HG03342 (cell line): ENCODE measurements around the gene MITF.

Source experiments
- ATAC-seq: cut with Tn5 transposase; IDR thresholded peaks from one replicate; pipeline ENCODE4 v1.9.1; 2021; ENCODE audit warnings: mild to moderate bottlenecking, moderate library complexity; ENCODE audit not compliant: unreplicated experiment

MITF gene

DNA sequence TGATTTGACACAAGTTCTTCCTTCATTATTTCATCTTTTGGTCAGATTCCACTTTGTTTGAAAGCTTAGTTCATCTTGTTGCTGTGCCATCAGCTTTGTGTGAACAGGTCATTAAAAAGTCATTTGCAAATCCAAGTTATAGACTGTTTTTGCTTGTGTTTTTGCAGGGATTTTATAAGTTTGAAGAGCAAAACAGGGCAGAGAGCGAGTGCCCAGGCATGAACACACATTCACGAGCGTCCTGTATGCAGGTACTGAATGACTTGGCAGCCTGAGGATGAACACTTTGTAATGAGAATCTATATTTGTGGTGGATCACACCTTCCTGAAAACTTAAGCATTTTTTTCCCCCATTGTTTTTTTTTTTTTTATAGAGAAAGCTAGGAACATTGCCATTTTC lies 199.7 kb downstream of the MITF start:
- no peak for ATAC-seq

GRCh38 chr3:69941037-69941436 lies 201.8 kb downstream of the MITF start:
- ATAC-seq: no peak

GRCh38 chr3:69941439-69942176 lies 202.3 kb downstream of the MITF start:
- no peak for ATAC-seq

DNA sequence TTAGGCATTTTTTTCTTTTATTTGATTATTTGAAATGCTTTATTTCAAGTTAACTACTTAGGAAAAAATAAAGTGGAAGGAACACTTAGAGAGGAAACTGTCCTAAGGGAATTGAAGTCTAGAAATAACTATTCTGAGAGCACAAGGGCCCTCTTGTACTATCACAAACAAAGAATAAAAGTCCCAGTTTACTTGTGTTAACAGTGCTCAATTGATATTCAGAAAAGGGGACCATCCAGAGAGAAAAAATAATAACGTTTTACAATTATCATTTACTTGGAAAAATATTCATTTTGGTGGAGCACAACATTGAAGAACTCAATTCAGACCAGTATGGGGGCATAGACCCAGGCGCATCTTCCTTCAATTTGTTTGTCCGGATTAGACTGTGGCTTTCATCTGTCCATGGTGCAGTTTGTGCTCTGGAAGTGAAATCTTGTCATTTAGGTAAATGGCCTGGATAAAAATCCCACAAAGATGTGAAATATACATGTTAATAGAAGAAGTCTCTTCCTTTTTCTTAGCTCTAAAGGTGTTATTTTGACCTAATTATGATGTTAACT lies 205.7 kb downstream of the MITF start:
- ATAC-seq: no peak

- no peak for ATAC-seq
Measured at GRCh38 chr3:69948246-69948862, 209.1 kb downstream of the MITF start.

DNA sequence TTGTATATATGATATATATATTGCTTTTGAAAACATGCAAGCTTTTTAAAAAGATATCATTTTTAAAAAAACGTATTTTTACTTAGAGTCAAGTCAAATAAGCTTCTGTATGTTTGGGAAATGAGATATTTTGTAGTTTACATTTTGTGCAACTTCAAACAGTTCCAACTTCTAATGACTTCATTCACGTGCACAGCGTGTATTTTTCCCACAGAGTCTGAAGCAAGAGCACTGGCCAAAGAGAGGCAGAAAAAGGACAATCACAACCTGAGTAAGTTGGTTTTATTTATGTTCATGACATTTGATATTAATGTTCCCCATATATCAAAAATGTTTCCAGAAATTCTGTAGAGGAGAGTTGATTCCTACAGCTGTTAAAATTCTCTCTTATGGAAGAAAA lies 212.4 kb downstream of the MITF start:
- no peak for ATAC-seq

- no peak for ATAC-seq
Measured at GRCh38 chr3:69959581-69959980, 220.3 kb downstream of the MITF start.

DNA sequence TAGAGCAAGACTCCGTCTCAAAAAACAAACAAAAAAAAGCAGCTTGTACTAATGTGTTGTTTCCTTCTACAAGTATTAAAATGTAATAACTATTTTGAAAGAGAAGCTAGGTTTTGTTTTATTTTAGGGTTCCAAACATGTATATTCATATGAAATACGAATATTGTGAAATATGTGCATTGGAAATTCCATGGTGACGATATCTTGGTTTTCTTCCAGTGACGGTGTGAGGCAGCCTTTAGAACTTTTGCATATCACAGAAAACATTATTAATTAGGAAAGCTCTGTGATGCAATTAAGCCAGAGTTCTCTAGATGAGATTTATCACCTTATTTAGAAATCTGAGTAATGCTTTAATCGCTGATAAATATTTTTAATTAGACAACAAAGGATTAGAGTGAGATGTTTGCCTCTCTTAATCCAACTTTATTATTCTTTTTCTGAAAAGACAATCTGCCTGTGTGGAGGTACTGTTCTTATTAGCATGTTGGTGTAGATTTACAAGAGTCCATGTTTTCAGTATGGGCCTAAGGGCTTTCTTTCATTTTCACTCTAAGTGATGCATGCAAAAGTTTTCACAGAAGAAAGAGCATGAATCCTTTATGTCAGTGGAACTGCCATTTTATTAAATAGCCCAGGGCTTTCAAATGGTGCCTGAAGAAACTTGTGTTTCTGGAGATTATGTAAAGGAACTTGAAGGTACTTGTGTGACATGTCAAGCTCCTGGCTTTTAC lies 222.6 kb downstream of the MITF start:
- no peak for ATAC-seq

DNA sequence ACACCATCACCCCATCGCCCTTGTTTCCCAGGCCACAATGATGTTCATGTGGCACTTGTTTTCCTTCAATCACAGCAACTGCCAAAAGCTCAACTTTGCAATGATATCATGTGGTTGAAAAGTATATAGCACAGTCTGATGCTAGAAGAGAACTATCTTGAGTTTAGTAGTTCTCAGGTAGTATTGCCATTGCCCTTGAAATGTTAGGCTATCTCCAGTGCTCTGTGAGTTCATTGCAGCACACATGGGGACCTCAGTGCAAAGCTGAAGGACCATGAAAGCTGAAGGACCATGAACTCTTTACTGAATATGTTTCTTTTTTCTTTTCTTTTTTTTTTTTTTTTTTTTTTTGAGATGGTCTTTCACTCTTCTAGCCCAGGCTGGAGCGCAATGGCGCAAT lies 224.4 kb downstream of the MITF start:
- no peak for ATAC-seq

DNA sequence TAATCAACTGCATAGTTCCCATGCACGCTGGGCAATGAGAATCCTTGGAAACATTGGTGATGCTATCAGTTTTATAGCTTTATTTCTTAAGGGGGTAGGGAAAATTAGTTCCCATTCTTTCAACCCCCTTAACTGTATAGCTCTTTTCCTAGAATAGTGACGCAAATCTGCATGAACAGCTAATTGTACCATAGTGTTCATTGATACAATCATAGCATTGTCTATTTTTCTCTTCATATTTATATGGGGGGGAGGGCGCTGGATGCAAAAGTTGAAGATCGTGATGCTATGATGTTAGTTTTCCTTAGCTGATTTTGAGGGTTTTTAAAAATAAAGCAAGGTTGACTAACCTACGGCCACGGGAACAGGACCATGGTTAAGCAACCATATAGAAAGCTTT lies 227.9 kb downstream of the MITF start:
- no peak for ATAC-seq

- ATAC-seq: no peak
Measured at GRCh38 chr3:69970827-69971226, 231.6 kb downstream of the MITF start.

DNA sequence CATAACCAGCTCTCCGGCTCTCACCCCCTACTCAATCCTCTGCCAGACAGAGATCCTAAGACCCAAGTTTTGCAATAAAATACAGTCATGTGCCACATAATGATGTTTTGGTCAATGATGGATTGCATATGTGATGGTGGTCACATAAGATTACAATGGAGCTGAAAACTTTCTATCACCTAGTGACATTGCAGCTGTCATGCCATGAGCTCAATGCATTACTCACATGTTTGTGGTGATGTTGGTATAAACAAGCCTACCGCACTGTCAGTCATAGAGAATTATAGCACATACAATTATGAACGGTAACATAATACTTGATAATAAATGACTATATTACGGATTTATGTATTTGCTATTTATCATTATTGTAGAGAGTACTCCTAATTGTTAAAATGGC lies 233.4 kb downstream of the MITF start:
- no peak for ATAC-seq

DNA sequence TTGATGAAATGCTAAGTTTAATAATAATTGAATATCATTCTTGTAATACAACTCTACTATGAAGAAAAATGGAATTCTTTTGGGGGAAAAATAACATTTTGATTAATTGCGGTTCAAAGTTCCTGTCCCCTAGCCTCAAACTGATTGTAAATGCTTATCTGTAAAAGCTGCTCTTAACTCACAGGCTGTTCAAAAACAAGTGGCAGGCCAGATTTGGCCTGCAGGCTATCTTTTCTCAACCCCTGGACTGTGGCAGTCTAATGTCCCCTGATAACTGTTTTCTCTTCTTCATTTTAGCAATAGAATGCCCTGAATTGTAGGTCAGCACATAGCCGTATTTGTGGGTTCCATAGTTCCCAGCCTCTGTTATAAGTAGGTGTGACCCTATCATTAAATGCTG lies 236.8 kb downstream of the MITF start:
- no peak for ATAC-seq

GRCh38 chr3:69983546-69984265 lies 244.4 kb downstream of the MITF start:
- no peak for ATAC-seq

DNA sequence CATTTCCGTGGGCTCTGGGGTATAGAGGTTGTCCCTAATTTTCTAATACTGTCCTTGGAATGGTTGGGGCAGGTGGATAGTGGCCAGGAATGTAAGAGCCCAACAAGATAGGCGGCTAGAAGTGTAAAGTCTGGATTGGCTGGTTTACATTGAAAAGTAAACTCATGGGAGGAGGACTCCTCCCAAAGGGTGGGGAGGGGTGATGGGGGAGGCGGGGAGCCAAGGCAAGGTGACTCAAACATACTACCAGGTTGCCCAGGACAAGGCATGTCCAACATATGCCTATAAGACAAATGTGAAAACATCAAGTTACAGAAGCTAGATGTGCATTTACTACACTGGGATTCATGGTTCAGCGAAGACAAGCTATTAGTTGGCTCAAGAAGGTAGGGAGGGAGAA lies 246.0 kb downstream of the MITF start:
- ATAC-seq: no peak

- no peak for ATAC-seq
Measured at GRCh38 chr3:69986419-69986818, 247.2 kb downstream of the MITF start.

GRCh38 chr3:69987833-69988232 lies 248.6 kb downstream of the MITF start:
- no peak for ATAC-seq

DNA sequence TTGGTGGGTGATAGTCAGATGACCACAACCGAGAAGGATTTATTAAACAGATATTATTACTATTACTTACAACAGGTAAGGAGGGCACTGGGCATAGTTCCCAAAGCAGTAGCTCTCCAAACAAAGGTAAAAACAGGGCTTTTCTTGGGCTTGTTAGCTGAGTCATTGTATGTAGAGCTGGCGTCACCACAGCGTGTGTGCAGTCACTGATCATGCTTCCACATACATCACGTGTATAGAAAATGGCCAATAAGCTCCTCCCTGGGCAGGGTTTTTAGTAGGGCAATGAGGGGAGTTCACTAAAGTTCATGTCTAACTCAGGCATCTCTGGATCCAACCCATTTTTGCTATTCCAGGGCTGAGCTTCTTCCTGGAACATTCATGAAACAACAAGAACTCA lies 254.5 kb downstream of the MITF start:
- no peak for ATAC-seq

DNA sequence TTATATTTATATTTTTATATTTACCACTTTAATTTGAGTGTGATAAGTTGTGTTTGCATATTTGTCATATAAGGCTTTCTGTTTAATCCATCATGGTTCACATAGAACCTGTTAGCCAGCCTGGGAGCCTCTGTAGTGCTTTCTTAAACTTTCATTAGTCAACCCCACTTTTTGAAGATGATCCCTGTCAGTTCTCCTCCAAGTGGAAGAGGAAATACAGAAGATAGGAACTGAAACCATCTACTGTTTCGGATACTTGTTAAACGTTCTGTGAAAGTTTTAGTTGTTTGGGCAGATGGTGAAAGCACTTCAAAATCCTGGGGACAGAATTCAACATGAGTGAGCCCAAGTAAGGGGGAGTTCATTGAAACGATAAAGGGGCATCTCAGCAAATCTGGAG lies 255.7 kb downstream of the MITF start:
- ATAC-seq: no peak

DNA sequence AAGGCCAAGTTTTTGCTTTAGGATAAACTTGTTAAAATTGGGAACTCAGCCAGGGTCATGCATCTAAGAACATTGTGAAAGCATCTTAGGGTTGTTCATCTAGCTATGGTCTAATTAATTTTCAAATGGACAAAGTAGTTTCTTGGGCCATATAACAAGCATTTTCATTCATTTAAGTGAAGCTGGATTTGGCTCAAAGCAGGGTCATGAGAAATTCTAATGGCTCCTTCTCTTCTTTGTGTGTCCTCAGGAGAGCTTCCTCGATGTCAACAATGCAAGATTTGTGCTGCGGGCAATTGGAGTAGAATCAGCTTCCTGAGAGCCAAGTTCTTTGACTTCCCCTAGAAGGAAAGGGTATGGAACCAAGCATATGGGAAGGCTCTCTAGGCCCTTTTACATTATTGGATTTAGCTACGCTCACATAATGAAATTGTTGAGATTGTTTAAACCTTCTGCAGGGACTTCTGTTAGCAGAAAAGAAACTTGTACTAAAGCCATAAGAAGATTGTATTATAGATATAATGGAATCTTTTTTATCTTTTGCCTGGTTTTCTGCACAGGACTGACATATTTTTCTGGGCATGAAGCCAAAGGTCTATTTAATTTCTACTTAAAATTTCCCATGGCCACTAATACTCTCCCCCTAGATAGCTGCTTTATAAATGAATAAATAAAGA lies 258.5 kb downstream of the MITF start:
- ATAC-seq: no peak

DNA sequence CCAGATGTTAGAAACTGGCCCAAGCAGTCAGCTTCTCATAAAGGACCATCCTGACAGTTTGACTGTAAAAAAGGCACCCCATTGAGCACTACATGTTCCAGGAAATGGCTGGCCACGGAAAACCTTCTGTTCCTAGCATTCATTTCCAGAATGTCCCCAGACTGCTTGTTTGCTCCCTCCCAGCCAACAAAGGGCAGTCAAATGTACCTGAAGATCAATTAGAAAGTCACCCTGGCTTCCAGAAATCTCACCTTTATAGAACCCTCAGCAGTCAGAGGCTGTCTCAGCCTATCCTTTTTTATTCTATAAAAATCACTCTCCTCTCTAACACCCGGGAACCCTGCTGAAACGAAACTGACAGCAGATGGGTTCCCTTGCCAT lies 259.5 kb downstream of the MITF start:
- ATAC-seq: no peak
